Measurements from ENCODE around the gene CRB2.

The CRB2 gene

GRCh38 chr9:123408313-123409262 lies 52.6 kb downstream of the CRB2 start:
- no peak for DNase-seq

GRCh38 chr9:123410281-123410910 lies 54.4 kb downstream of the CRB2 start:
- no peak for DNase-seq

- DNase-seq: no peak
Measured at GRCh38 chr9:123411191-123411590, 55.2 kb downstream of the CRB2 start.

- DNase-seq: no peak
Measured at GRCh38 chr9:123411636-123412035, 55.6 kb downstream of the CRB2 start.

- DNase-seq: no peak
Measured at GRCh38 chr9:123412171-123412820, 56.3 kb downstream of the CRB2 start.

GRCh38 chr9:123414204-123414603 lies 58.2 kb downstream of the CRB2 start:
- DNase-seq: no peak

- DNase-seq: no peak
Measured at GRCh38 chr9:123414936-123415930, 59.2 kb downstream of the CRB2 start.

- no peak for DNase-seq
Measured at GRCh38 chr9:123416176-123416575, 60.2 kb downstream of the CRB2 start.

- no peak for DNase-seq
Measured at GRCh38 chr9:123417289-123418051, 61.5 kb downstream of the CRB2 start.

- DNase-seq: no peak
Measured at GRCh38 chr9:123418052-123418430, 62.0 kb downstream of the CRB2 start.

- DNase-seq: no peak
Measured at GRCh38 chr9:123418506-123418905, 62.5 kb downstream of the CRB2 start.

- DNase-seq: no peak
Measured at GRCh38 chr9:123419091-123419490, 63.1 kb downstream of the CRB2 start.

- DNase-seq: no peak
Measured at GRCh38 chr9:123419721-123420591, 64.0 kb downstream of the CRB2 start.

- no peak for DNase-seq
Measured at GRCh38 chr9:123420592-123421111, 64.7 kb downstream of the CRB2 start.

GRCh38 chr9:123421186-123421585 lies 65.2 kb downstream of the CRB2 start:
- DNase-seq: no peak

GRCh38 chr9:123421801-123422455 lies 65.9 kb downstream of the CRB2 start:
- DNase-seq: no peak

GRCh38 chr9:123422635-123423310 lies 66.8 kb downstream of the CRB2 start:
- DNase-seq: no peak

GRCh38 chr9:123423311-123423640 lies 67.3 kb downstream of the CRB2 start:
- no peak for DNase-seq

- no peak for DNase-seq
Measured at GRCh38 chr9:123424131-123424530, 68.1 kb downstream of the CRB2 start.
